ENCODE data around the gene CHML.

The CHML gene

DNA sequence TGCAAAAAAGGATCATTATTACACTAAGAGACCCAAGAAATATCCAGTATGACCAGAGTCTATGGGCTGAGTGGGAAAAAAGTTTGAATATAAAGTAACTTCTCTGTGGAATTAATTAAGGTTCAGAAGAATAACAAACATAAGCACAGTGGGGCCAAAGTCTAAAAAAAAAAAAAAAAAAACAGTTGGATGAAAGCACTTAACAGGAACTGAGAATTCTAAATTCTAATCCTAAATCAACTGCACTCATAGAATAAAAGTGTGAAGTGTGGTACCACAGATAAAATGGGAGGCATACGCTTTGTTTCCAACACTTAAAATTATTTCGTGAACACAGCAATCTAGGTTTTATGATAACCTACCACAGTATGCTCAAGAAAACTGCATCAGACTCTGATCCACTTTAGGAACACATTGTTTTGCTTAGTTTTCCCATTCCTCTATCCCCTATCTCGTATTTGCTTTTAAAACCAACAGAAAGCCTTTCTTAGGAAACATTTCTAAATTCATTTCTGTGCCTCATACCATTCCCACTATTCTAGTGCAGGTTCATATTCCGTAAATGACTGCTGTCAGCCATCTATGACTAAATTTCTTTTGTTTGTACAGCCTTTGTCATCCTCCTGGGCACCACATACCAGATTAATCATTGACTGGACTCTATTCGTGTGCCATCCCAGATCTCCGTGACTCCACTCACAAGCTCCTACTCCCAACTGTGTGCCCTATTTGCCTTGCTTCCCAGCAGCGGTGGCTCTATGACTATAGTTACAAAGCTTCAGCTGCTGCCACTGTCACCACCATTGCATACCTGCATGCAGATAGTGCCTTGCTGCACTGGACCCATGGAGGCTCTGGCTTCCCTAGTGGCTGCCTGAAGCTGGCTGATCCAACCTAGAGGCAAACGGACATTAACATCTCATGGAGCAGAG is 24.9 kb downstream of the CHML start:
- no peak for DNase-seq

GRCh38 chr1:241614572-241614971 is 25.6 kb downstream of the CHML start:
- no peak for DNase-seq

- no peak for DNase-seq
Observed at GRCh38 chr1:241614144-241614543, 26.0 kb downstream of the CHML start.

- DNase-seq = no peak
Observed at GRCh38 chr1:241612533-241613477, 27.4 kb downstream of the CHML start.

- no peak for DNase-seq
Observed at GRCh38 chr1:241611736-241612135, 28.4 kb downstream of the CHML start.

GRCh38 chr1:241611063-241611462 is 29.1 kb downstream of the CHML start:
- no peak for DNase-seq

- no peak for DNase-seq
Observed at GRCh38 chr1:241610056-241610815, 29.9 kb downstream of the CHML start.

DNA sequence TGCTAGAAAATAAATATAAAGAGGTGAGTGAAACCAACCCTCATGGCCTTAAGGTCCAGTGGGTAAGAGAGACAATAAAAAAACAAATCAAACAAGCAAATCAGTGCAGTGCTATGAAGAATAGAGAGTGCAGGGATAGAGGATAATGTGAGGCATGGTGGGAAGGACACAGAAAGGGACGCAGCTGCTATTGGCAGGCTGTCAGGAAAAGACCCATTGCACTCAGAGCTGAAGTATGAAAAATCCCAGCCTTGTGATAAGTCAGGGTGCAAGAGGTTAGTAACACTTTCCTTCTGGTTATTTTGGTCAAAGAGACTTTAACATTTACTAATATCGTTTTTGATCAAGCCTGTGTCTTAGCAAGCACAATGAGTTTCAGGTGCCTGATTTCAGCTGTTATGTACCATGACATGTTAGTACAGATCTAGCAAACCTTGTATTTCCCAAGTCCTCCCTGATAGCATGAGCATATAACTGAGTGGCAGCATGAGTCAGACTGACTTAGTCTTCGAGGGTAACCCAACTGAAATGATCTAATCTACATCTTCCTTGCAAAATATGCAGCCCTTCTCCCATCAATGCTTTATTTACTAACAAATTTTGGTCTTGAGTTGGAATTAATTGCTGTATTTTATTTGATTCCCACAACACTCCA is 31.7 kb downstream of the CHML start:
- no peak for DNase-seq

DNA sequence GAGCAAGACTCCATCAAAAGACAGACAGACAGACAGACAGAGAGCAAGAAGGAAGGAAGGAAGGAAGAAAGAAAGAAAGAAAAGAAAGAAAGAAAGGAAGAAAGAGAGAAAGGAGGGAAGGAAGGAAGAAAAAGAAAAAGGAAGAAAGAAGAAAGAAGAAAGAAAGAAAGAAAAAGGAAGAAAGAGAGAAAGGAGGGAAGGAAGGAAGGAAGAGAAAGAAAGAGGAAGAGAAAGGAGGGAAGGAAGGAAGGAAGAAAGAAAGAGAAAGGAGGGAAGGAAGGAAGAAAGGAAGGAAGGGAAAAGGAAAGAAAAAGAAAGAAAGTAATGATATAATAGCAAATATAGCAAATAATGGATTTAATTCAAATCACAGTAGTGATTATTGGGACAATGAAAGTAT is 32.7 kb downstream of the CHML start:
- no peak for DNase-seq

- no peak for DNase-seq
Observed at GRCh38 chr1:241606544-241606943, 33.6 kb downstream of the CHML start.

DNA sequence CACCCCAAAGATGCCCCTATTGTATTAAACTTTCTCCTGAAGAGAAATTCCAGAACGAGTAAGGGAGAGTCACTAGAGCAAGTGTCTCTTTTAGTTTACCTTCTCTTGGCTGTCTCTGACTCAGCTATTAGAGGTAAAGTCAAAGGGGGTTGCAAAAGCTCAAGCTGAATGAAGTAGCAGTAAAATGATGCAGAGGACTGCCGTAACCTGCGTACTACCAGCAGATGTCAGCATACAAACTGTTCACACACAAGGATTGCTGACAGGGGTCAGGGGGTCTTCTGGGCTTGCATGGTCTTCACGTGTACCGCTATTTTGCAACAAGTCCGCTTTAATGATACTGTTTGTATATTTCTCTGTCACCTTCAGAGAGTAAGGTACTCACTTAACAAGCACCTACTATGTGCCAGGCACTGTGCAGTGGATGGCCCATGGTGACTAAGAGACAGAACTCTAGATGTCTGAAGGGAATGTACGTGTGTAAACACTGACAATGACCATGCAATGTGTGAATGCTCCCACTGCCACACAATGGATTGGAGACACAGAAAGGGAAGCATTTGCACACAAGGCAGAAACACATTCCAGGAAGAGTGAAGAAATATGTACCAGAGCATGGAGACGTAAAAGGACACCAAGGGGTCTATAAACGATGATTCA is 34.9 kb downstream of the CHML start:
- DNase-seq = no peak

GRCh38 chr1:241603731-241604245 is 36.4 kb downstream of the CHML start:
- no peak for DNase-seq

GRCh38 chr1:241600496-241600901 is 39.7 kb downstream of the CHML start:
- no peak for DNase-seq

DNA sequence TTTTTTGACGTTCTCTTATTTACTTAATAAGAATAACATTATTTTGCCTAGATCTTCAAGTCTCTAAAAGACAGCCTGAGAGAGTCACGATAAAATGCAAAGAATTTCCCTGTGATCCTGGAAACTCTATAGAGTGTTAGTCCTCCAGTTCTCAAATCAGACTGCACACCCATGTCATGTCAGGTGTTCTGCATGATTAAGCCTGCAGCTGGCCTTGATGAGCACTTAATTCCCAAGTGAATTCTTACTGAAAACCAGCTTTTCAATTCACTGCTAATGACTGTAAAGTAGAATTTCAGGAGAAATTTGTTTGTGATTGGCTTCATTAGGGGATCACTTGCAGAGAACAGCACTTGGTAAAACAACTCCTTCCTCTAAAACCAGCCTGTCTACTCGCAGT is 41.9 kb downstream of the CHML start:
- no peak for DNase-seq

GRCh38 chr1:241596633-241597032 is 43.5 kb downstream of the CHML start:
- DNase-seq = no peak

DNA sequence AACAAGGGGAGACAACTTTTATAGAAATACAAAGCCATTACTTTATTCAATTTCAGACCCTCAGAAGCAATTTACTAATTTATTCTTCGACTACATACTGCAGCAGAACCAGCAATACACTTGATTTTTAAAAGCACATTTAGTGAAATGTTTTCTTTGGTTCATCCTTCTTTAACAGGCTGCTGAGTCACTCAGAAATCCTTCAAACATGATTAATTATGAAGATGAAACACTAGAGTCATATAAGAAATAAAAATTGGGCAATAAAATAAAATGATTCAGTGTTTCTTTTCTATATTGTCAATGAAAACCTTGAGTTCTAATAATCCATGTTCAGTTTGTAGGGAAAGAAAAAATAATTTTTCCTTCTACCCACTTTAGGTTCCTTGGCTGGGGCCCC is 47.0 kb downstream of the CHML start:
- DNase-seq = no peak

DNA sequence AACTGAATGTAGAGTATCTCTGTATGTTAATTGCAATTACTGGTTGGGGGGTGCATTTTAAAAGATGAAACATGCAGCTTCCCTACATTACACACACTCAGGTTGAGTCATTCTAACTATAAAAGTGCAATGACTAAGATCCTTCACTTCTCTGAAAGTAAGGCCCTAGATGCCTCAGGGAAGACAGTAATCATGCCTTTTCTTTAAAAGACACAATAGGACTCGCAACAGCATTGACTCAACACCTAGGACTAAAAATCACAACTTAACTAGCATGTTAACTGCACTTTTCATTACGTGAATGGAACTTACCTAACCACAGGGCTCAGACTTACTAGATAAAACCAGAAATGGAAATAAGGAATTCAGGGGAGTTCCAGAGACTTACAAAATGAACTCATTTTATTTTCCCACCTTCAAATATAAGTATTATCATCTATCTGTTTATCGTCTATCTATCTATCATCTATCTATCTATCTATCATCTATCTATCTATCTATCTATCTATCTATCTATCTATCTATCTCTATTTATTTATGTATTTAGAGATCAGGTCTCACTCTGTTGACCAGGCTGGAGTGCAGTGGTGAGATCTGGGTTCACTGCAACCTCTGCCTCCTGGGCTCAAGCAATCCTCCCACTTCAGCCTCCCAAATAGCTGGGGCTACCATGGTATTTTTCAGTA is 47.8 kb downstream of the CHML start:
- DNase-seq = no peak

- DNase-seq = no peak
Observed at GRCh38 chr1:241591736-241592135, 48.4 kb downstream of the CHML start.

GRCh38 chr1:241591317-241591716 is 48.9 kb downstream of the CHML start:
- no peak for DNase-seq

DNA sequence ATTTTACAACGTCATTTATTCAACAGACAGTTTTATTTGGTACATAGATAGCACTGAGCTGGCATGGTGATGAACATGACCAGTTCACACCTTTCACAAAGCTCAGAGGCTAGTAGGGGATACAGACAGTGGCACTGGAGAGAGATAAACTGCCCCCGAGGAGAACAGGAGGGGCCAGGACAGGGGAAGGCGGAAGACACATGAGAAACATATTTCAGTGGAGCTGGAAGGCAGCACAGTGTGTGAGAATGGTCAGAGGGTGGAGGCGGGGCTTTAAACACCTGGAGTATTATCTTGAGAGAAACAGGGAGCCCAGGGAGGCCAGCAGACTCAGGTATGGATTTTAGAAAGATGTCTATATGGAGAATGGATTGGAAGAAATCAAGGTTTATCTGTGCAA is 49.5 kb downstream of the CHML start:
- DNase-seq = no peak
